ENCODE results near the gene SFSWAP.
A peak's percentile ranks its signal among the peaks of the same experiment; 100 is the strongest.

DNA sequence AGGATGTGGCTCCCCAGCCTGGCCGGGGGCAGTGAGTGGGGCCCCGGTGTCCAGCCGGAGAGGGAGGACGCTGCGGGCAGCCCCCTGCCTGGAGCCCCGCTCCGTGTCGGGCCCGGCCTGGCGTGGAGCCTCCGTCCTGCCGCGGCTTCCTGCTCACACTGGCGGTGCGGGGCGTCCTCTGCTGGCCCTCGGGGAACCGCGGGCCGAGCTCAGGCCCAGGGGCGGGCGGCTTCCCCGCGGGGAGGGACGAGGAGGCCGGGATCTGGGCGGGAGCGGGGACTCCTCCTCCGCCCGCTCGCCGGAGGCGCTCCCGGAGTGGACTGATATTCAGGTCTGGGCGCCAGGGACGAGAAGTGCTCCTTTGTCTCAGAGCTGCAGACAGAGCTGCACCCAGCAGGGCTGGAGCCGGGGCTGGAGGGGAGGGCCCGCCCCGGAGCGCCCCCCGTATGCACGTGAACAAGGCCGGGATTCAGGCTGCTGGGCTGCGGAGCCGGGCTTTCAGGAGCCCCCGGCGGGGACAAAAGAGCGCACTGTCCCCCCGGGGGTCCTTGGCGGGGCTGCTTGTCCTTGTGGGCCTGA lies 119.5 kb downstream of the SFSWAP start:
- TF ChIP-seq, protein P1, sequence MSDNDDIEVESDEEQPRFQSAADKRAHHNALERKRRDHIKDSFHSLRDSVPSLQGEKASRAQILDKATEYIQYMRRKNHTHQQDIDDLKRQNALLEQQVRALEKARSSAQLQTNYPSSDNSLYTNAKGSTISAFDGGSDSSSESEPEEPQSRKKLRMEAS (IDR thresholded peaks at IDR 0.05) = no peak
- TF ChIP-seq TAF1 (conservative IDR thresholded peaks at IDR 0.05) (no peak), SP1 (IDR thresholded peaks at IDR 0.05) (no peak)
- TF ChIP-seq, protein P2, sequence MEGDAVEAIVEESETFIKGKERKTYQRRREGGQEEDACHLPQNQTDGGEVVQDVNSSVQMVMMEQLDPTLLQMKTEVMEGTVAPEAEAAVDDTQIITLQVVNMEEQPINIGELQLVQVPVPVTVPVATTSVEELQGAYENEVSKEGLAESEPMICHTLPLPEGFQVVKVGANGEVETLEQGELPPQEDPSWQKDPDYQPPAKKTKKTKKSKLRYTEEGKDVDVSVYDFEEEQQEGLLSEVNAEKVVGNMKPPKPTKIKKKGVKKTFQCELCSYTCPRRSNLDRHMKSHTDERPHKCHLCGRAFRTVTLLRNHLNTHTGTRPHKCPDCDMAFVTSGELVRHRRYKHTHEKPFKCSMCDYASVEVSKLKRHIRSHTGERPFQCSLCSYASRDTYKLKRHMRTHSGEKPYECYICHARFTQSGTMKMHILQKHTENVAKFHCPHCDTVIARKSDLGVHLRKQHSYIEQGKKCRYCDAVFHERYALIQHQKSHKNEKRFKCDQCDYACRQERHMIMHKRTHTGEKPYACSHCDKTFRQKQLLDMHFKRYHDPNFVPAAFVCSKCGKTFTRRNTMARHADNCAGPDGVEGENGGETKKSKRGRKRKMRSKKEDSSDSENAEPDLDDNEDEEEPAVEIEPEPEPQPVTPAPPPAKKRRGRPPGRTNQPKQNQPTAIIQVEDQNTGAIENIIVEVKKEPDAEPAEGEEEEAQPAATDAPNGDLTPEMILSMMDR (IDR thresholded peaks at IDR 0.05; ENCODE audit: low read depth, low read length, missing input control) = peak; percentile 41
